OCI-LY1 (cell line): Measurements from ENCODE around the gene XIAP.

Experiments used
- EZH2 ChIP-seq: fragments of 200-600 bp; sonication (generic), shearing (Covaris generic); IDR thresholded peaks from 2 replicates; pipeline ENCODE4 v1.8.0; 2017; ENCODE audit warnings: borderline replicate concordance, mixed run types, mild to moderate bottlenecking, antibody characterized with exemption, low read length, moderate library complexity, mixed read lengths
- TF ChIP-seq, protein P1 (sequence below): fragments of 200-600 bp; sonication (generic), shearing (Covaris generic); IDR thresholded peaks from 2 replicates; pipeline ENCODE4 v1.5.1; 2017; ENCODE audit warnings: mild to moderate bottlenecking, antibody characterized with exemption, low read length, moderate library complexity, mixed read lengths

DNA sequence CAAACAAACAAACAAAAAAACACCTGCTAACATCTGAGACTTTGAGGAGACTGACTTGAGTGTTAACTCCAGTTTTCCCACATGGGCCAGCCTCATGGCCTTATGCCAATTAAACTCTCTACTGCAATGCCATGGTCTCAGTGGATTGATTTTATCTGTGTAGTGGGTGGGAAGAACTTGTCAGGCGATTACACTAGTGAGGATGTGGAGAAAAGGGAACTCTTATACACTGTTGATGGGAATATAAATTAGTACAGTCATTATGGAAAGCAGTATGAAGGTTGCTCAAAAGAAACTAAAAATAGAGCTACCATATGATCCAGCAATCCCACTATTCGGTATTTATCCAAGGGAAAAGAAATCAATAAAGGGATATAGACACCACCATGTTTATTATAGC, 12.8 kb upstream of the XIAP start:
- TF ChIP-seq, protein P1, sequence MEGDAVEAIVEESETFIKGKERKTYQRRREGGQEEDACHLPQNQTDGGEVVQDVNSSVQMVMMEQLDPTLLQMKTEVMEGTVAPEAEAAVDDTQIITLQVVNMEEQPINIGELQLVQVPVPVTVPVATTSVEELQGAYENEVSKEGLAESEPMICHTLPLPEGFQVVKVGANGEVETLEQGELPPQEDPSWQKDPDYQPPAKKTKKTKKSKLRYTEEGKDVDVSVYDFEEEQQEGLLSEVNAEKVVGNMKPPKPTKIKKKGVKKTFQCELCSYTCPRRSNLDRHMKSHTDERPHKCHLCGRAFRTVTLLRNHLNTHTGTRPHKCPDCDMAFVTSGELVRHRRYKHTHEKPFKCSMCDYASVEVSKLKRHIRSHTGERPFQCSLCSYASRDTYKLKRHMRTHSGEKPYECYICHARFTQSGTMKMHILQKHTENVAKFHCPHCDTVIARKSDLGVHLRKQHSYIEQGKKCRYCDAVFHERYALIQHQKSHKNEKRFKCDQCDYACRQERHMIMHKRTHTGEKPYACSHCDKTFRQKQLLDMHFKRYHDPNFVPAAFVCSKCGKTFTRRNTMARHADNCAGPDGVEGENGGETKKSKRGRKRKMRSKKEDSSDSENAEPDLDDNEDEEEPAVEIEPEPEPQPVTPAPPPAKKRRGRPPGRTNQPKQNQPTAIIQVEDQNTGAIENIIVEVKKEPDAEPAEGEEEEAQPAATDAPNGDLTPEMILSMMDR: no peak
- no peak for TF ChIP-seq EZH2
